Endothelial cell of umbilical vein (primary cell): ENCODE results near the gene ABAT. TPM values are rescaled to one million over a fixed set of nuclear protein-coding genes. Genes with fewer than 3 reads are reported as not detected.

Source experiments
- BruUV-seq: library from RNA; stranded (reverse); fragments of 400-500 nt; replicated peaks from 2 replicates; lab custom pipeline; 2021; lab: Mats Ljungman, UMichigan
- CTCF ChIA-PET: fragments of 300-600, 350-600 bp; sonication (Branson Sonifier 250); formaldehyde crosslinking; loops from one replicate; lab custom pipeline; 2021; ENCODE audit warnings: antibody characterized with exemption, inconsistent platforms; lab: Charles Lee
- POLR2A ChIA-PET: fragments of 300-600, 350-600 bp; sonication (Branson Sonifier 250); formaldehyde crosslinking; loops from one replicate; lab custom pipeline; 2021; ENCODE audit warnings: antibody characterized with exemption, inconsistent platforms; lab: Charles Lee
- DNase-seq: peaks from one replicate; pipeline ENCODE4 v3.0.0-alpha.2; 2011; ENCODE audit warnings: low read depth, low spot score
- FAIRE-seq: peaks from 2 replicates; lab custom pipeline; 2011; peaks lifted over from hg19 to GRCh38; lab: Jason Lieb, UNC
- H2AFZ ChIP-seq: 2 replicates; pipeline ENCODE4 v1.6.0; 2012; ENCODE audit warnings: low read depth, low read length, control low read depth, inconsistent platforms
- H3K27ac ChIP-seq: 2 replicates; pipeline ENCODE4 v1.5.1; 2011; ENCODE audit warnings: low read depth, mild to moderate bottlenecking, control low read depth, low read length, moderate library complexity; ENCODE audit not compliant: insufficient read depth
- H3K27me3 ChIP-seq, 2 experiments: 2 replicates each; pipeline versions ENCODE4 v1.6.0 to v1.6.1; 2011; ENCODE audit warnings: low read length in 2 of 2, mixed read lengths in 1 of 2; ENCODE audit not compliant: control insufficient read depth in 2 of 2, insufficient read depth in 2 of 2
- H3K36me3 ChIP-seq, 2 experiments: 2 replicates in 1 of 2; 3 replicates in 1 of 2; pipeline ENCODE4 v1.5.1; 2011; ENCODE audit warnings: low read length in 2 of 2, mild to moderate bottlenecking in 1 of 2, moderate library complexity in 1 of 2; ENCODE audit not compliant: control insufficient read depth in 2 of 2, insufficient read depth in 2 of 2; ENCODE audit errors: extremely low read depth in 1 of 2
- H3K4me1 ChIP-seq: 3 replicates; pipeline ENCODE4 v1.5.1; 2011; ENCODE audit warnings: mild to moderate bottlenecking, low read length; ENCODE audit not compliant: control insufficient read depth, insufficient read depth; ENCODE audit errors: extremely low read depth
- H3K4me2 ChIP-seq: 2 replicates; pipeline ENCODE4 v1.6.1; 2011; ENCODE audit warnings: low read length, control low read depth, mixed read lengths; ENCODE audit not compliant: insufficient read depth
- H3K4me3 ChIP-seq, 3 experiments: fragments of 200-600 bp in 1 of 3; sonication (generic), shearing (Covaris generic) in 1 of 3; replicated peaks in 1 of 3; 2 replicates each; pipeline ENCODE4 v1.5.1; 2011 to 2016; ENCODE audit warnings: control low read depth in 3 of 3, low read length in 3 of 3, mild to moderate bottlenecking in 2 of 3, inconsistent platforms in 1 of 3, low read depth in 1 of 3, moderate library complexity in 1 of 3; ENCODE audit not compliant: insufficient read depth in 1 of 3
- H3K79me2 ChIP-seq: 2 replicates; pipeline ENCODE4 v1.6.0; 2012; ENCODE audit warnings: low read length, inconsistent platforms; ENCODE audit not compliant: control insufficient read depth, insufficient read depth
- H3K9ac ChIP-seq: replicated peaks from 2 replicates; pipeline ENCODE3; 2011; ENCODE audit warnings: low read length, control low read depth; ENCODE audit not compliant: insufficient read depth; ENCODE audit errors: extremely low read depth
- H3K9me1 ChIP-seq: replicated peaks from 3 replicates; pipeline ENCODE4 v1.6.0; 2011; ENCODE audit warnings: mild to moderate bottlenecking, low read length; ENCODE audit not compliant: control insufficient read depth, insufficient read depth; ENCODE audit errors: extremely low read depth
- H3K9me3 ChIP-seq: replicated peaks from 2 replicates; pipeline ENCODE4 v1.5.1; 2012; ENCODE audit warnings: low read length, inconsistent platforms; ENCODE audit not compliant: control insufficient read depth, insufficient read depth
- H4K20me1 ChIP-seq: replicated peaks from 2 replicates; pipeline ENCODE3; 2011; ENCODE audit warnings: mild to moderate bottlenecking, low read length; ENCODE audit not compliant: control insufficient read depth, insufficient read depth; ENCODE audit errors: extremely low read depth
- CTCF ChIP-seq, 2 donors: IDR thresholded peaks; 1 replicate in 1 of 2; 2 replicates in 1 of 2; pipeline ENCODE4 v1.5.1; 2011; ENCODE audit warnings: low read length in 2 of 2, mild to moderate bottlenecking in 2 of 2, moderate library complexity in 2 of 2, control low read depth in 1 of 2, inconsistent platforms in 1 of 2, low read depth in 1 of 2; ENCODE audit not compliant: insufficient read depth in 1 of 2; ENCODE audit errors: extremely low read depth in 1 of 2
- EZH2 ChIP-seq: IDR thresholded peaks from 2 replicates; pipeline ENCODE4 v1.6.1; 2012; ENCODE audit warnings: borderline replicate concordance, low read depth, mild to moderate bottlenecking, moderate library complexity, low read length, inconsistent platforms; ENCODE audit not compliant: severe bottlenecking
- FOS ChIP-seq: IDR thresholded peaks from 2 replicates; pipeline ENCODE4 v1.6.1; 2011; ENCODE audit warnings: mild to moderate bottlenecking, low read length, moderate library complexity, borderline replicate concordance; ENCODE audit not compliant: insufficient read depth
- GATA2 ChIP-seq: IDR thresholded peaks from 2 replicates; pipeline ENCODE4 v1.7.0; 2011; ENCODE audit warnings: low read depth, mild to moderate bottlenecking, moderate library complexity, mixed read lengths, low read length; ENCODE audit not compliant: insufficient read length, insufficient read depth
- JUN ChIP-seq: IDR thresholded peaks from 2 replicates; pipeline ENCODE4 v1.6.1; 2011; ENCODE audit warnings: borderline replicate concordance, low read depth; ENCODE audit not compliant: insufficient read length, insufficient read depth
- MAX ChIP-seq: IDR thresholded peaks from 2 replicates; pipeline ENCODE4 v1.6.1; 2011; ENCODE audit not compliant: insufficient read depth, insufficient read length
- MYC ChIP-seq: IDR thresholded peaks from one replicate; pipeline ENCODE4 v1.6.1; 2011; ENCODE audit warnings: mild to moderate bottlenecking, low read depth, low read length
- POLR2A ChIP-seq: IDR thresholded peaks from 2 replicates; pipeline ENCODE4 v1.6.1; 2012; ENCODE audit warnings: low read depth, mild to moderate bottlenecking, control low read depth, low read length
- POLR2AphosphoS5 ChIP-seq: IDR thresholded peaks from 2 replicates; pipeline ENCODE4 v1.6.1; 2012; ENCODE audit warnings: low read depth, mild to moderate bottlenecking, control low read depth, low read length, moderate library complexity; ENCODE audit not compliant: insufficient read depth
- dilution Hi-C: fragments of 300-500 bp; cut with MboI; formaldehyde crosslinking; loops from one replicate; pipeline ENCODE4 v1.15.0; 2019; ENCODE audit warnings: low sequenced_read_pairs; ENCODE audit not compliant: extremely low pct_ligation_motif_present
- intact Hi-C: fragments of 100-400 bp; cut with micrococcal nuclease; formaldehyde crosslinking; loops from one replicate; pipeline ENCODE4 v1.10.0; 2022
- polyA plus RNA-seq, 4 experiments: library from polyadenylated mRNA; depleted of rRNA in 3 of 4; stranded (reverse) in 3 of 4; unstranded in 1 of 4; fragments of >200 nt; gene quantifications; 2 replicates each; pipeline versions ENCODE4 v1.2.1 to v1.2.3, GENCODE V29; 2011 to 2012; ENCODE audit warnings: missing spikeins in 1 of 4
- total RNA-seq: library from RNA; stranded (reverse); gene quantifications from 2 replicates; pipeline ENCODE4 v1.2.3, GENCODE V29; 2021

Gene ABAT
- total and polyA plus RNA-seq, 2 donors (not counting 3 experiments of a cell fraction or from before 2014, with no cell fraction given), result 1.3 to 1.4 TPM

GRCh38 chr16:8721336-8722024, 47.1 kb downstream of the ABAT start:
- intact Hi-C loops, result no loop called here
- no peak overlapping the region for H3K4me3 ChIP-seq
- no peaks in the 10 kb centered on the region for H3K79me2 ChIP-seq
- no peaks in the 10 kb centered on the region for H3K9me3 ChIP-seq
- ChIA-PET CTCF (no interaction called here), POLR2A (no interaction called here)
- dilution Hi-C loops, result no loop called here
- no peak overlapping the region for H3K4me2 ChIP-seq
- H3K4me1 ChIP-seq, result no peaks in the 10 kb centered on the region
- no peaks in the 10 kb centered on the region for H3K9me1 ChIP-seq
- BruUV-seq, result no TSS peak
- no peaks in the 10 kb centered on the region for H4K20me1 ChIP-seq
- no peak overlapping the region for H2AFZ ChIP-seq
- no peak overlapping the region for H3K9ac ChIP-seq
- no peaks in the 10 kb centered on the region for H3K36me3 ChIP-seq
- DNase-seq (no peak), FAIRE-seq (no peak)
- TF ChIP-seq GATA2 (no peak), FOS (no peak), POLR2AphosphoS5 (no peak), CTCF (IDR thresholded peaks at IDR 0.05; ENCODE audit: extremely low read depth in 1 of 2, insufficient read depth in 1 of 2, low read depth in 1 of 2, low read length in 2 of 2) (no peak), MAX (no peak), EZH2 (no peak), MYC (no peak), POLR2A (no peak), JUN (no peak)
- H3K27ac ChIP-seq, result no peak overlapping the region
- H3K27me3 ChIP-seq, result no peaks in the 10 kb centered on the region
